Pancreas (tissue), 10 donors: Measurements from ENCODE around the gene LDLRAD4. TPM values are rescaled to one million over a fixed set of nuclear protein-coding genes. Genes with fewer than 3 reads are reported as not detected.

Experiments
- ATAC-seq, 4 donors: fragments of 200-7000 bp; cut with Tn5 transposase; one replicate each; pipeline versions ENCODE4 v1.8.0 to v1.9.1; 2020; ENCODE audit warnings: mild to moderate bottlenecking in 4 of 4, moderate library complexity in 4 of 4
- DNase-seq, 6 donors: peaks; one replicate each; pipeline ENCODE4 v3.0.0-alpha.2; 2020
- FAIRE-seq: peaks from 2 replicates; lab custom pipeline; 2012; peaks lifted over from hg19 to GRCh38; lab: Jason Lieb, UNC
- H3K27ac ChIP-seq, 4 donors: fragments of 200-600 bp; sonication (generic); 1 replicate in 3 of 4; 2 replicates in 1 of 4; pipeline versions ENCODE4 v1.5.0 to v1.8.0; 2020
- H3K27me3 ChIP-seq, 4 donors: fragments of 200-600 bp; one replicate each; pipeline ENCODE4 v1.8.0; 2021
- H3K36me3 ChIP-seq, 3 donors: fragments of 200-600 bp; sonication (generic) in 1 of 3; one replicate each; pipeline versions ENCODE4 v1.5.0 to v1.8.0; 2020 to 2021
- H3K4me1 ChIP-seq, 3 donors: fragments of 200-600 bp; one replicate each; pipeline ENCODE4 v1.8.0; 2021
- H3K4me3 ChIP-seq, 4 donors: fragments of 200-600 bp; sonication (generic) in 2 of 4; one replicate each; pipeline versions ENCODE4 v1.5.0 to v1.8.0; 2020 to 2021
- H3K9me3 ChIP-seq, 4 donors: fragments of 200-600 bp; one replicate each; pipeline ENCODE4 v1.8.0; 2021
- WGBS, 2 donors: extraction: QIAGEN DNeasy Blood & Tissue Kit; methylation state at CpG; one replicate each; pipeline ENCODE4 v1.1.7; 2013; 5-methylcytosine and 5-hydroxymethylcytosine counted together
- intact Hi-C, 3 donors: fragments of 100-400 bp; cut with DNase I; formaldehyde crosslinking; loops; one replicate each; pipeline versions ENCODE4 v1.11.1 to v1.14.2; 2022
- polyA plus RNA-seq, 2 donors: library from polyadenylated mRNA; stranded (reverse); fragments of 200-250 nt; gene quantifications; one replicate each; pipeline ENCODE4 v1.2.3, GENCODE V29; 2013
- total RNA-seq, 6 donors: library from RNA; stranded (reverse); fragmentation: NEBNext Ultra II Directional in 4 of 6; extraction: Animal tissue kit (Norgen Biotek cat#: 25700) in 4 of 6; gene quantifications; one replicate each; pipeline versions ENCODE4 v1.2.1 to v1.2.4, GENCODE V29; 2021 to 2023
- TF ChIP-seq, protein P1 (sequence below), 4 donors: fragments of 200-600 bp; sonication (generic) in 3 of 4; IDR thresholded peaks; one replicate each; pipeline versions ENCODE4 v1.5.0 to v1.8.0; 2021; ENCODE audit warnings: antibody characterized with exemption in 4 of 4
- donor health status: healthy with polysubstance abuse.
- donor health status: DM: no; HTN: no; CAD: no; lungs with moderate emphysema.
- donor health status: DM: no; HTN: no; CAD: no.
- donor health status: control.
- donor health status: control.
- donor health status: Bipolar disorder and iron deficiency.
- donor health status: DM: yes; HTN: yes; CAD: no.
- donor health status: DM: no; HTN: no; CAD: no.
- donor health status: DM: no; HTN: no; CAD: no.
- donor health status: DM: yes; HTN: yes; CAD: no.

LDLRAD4 gene
- total and polyA plus RNA-seq, 8 donors, result 2.5 to 21.8 (median 5.7) TPM

- Histone ChIP-seq H3K36me3 (no peaks in the 10 kb centered on the region), H3K27ac (no peak overlapping the region), H3K9me3 (no peaks in the 10 kb centered on the region), H3K27me3 (no peaks in the 10 kb centered on the region), H3K4me3 (no peak overlapping the region), H3K4me1 (no peaks in the 10 kb centered on the region)
- TF ChIP-seq, protein P1, sequence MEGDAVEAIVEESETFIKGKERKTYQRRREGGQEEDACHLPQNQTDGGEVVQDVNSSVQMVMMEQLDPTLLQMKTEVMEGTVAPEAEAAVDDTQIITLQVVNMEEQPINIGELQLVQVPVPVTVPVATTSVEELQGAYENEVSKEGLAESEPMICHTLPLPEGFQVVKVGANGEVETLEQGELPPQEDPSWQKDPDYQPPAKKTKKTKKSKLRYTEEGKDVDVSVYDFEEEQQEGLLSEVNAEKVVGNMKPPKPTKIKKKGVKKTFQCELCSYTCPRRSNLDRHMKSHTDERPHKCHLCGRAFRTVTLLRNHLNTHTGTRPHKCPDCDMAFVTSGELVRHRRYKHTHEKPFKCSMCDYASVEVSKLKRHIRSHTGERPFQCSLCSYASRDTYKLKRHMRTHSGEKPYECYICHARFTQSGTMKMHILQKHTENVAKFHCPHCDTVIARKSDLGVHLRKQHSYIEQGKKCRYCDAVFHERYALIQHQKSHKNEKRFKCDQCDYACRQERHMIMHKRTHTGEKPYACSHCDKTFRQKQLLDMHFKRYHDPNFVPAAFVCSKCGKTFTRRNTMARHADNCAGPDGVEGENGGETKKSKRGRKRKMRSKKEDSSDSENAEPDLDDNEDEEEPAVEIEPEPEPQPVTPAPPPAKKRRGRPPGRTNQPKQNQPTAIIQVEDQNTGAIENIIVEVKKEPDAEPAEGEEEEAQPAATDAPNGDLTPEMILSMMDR (IDR thresholded peaks at IDR 0.05), result no peak
- DNase-seq (no peak), FAIRE-seq (no peak), ATAC-seq (no peak)
- intact Hi-C loops, result no loop called here
Observed at GRCh38 chr18:13410471-13410870, 191.9 kb downstream of the LDLRAD4 start.

DNA sequence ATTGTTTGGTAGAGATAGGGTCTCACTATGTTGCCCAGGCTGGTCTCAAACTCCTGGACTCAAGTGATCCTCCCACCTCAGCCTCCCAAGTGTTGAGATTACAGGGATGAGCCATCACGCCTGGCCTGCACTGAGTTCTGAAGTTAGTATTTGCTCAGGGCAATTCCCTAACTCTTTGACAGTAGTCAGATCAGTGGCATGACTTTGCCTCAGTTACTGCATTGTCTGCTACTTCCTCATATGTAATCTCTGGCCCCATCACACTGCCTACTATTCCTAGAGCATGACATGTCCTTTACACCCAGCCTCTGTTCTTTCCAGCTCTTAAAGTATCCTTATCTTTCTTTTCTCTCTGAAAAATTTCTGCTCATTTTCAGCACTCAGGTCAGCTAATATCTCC lies 193.5 kb downstream of the LDLRAD4 start:
- WGBS, 2 donors, result 84 to 92% methylated on average over 1 of the region's 1 CpG
- no peak for FAIRE-seq
- intact Hi-C loops, result no loop called here
- Histone ChIP-seq H3K36me3 (no peaks in the 10 kb centered on the region), H3K4me3 (no peak overlapping the region), H3K4me1 (no peaks in the 10 kb centered on the region), H3K27ac (no peak overlapping the region), H3K27me3 (no peaks in the 10 kb centered on the region), H3K9me3 (no peaks in the 10 kb centered on the region)
- TF ChIP-seq, protein P1 (IDR thresholded peaks at IDR 0.05), result no peak
- ATAC-seq, result no peak
- DNase-seq, result no peak

GRCh38 chr18:13412901-13413300 lies 194.3 kb downstream of the LDLRAD4 start:
- intact Hi-C loops, result no loop called here
- Histone ChIP-seq H3K9me3 (no peaks in the 10 kb centered on the region), H3K36me3 (no peaks in the 10 kb centered on the region), H3K4me1 (no peaks in the 10 kb centered on the region), H3K27ac (no peak overlapping the region), H3K27me3 (no peaks in the 10 kb centered on the region), H3K4me3 (no peak overlapping the region)
- FAIRE-seq (no peak), DNase-seq (no peak), ATAC-seq (no peak)
- WGBS, 2 donors, result 73 to 75% methylated on average over 8 of the region's 8 CpGs
- TF ChIP-seq, protein P1 (IDR thresholded peaks at IDR 0.05), result no peak

DNA sequence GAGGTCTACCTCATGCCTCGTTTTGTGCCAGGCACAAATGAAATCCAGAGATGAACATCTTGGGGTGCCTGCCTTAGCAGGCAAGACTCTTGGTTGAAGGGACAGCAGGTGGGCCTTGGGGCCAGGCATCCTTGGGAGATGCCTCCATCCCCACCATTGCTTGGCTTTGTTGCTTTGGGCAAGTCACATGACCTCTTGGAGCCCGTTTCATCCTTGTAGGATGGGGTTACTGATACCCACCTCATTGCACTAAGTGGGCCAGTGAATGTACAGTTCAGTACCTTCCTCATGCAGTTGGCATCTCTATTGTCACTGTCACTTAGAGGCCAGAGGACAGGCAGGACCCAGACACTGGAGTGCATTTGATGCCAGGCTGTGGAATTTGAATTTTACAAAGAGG lies 195.5 kb downstream of the LDLRAD4 start:
- no peaks in the 10 kb centered on the region for H3K27me3 ChIP-seq
- TF ChIP-seq, protein P1 (IDR thresholded peaks at IDR 0.05), result no peak
- 53 to 54% methylated on average over 2 of the region's 2 CpGs for WGBS, 2 donors
- H3K9me3 ChIP-seq, result no peaks in the 10 kb centered on the region
- intact Hi-C loops, result no loop called here
- ATAC-seq (no peak), FAIRE-seq (no peak), DNase-seq (no peak)
- H3K27ac ChIP-seq, result no peak overlapping the region
- H3K4me1 ChIP-seq, result no peaks in the 10 kb centered on the region
- H3K36me3 ChIP-seq, result no peaks in the 10 kb centered on the region
- no peak overlapping the region for H3K4me3 ChIP-seq

DNA sequence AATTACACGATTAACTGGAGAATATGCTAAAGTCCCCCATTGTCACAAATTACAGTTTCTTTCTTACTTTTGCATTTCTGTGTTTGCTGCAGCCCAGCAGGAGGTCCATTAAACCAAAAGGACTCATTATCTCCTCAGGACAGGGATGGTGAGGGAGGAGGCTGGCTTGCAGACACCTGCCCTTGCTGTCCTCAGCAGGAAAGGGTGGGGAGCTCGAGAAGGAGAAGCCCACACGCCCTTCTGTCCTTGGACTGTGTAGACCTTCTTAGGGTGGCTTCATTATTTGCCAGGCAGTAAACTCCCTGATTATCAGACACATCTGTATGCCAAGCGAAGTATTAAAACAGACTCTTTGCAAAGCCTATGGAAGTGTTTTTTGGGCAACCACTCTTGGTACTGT lies 196.0 kb downstream of the LDLRAD4 start:
- H3K27ac ChIP-seq, result no peak overlapping the region
- H3K9me3 ChIP-seq, result no peaks in the 10 kb centered on the region
- no peaks in the 10 kb centered on the region for H3K4me1 ChIP-seq
- DNase-seq (no peak), ATAC-seq (no peak), FAIRE-seq (no peak)
- 61 to 66% methylated on average over 4 of the region's 4 CpGs for WGBS, 2 donors
- H3K27me3 ChIP-seq, result no peaks in the 10 kb centered on the region
- no peak overlapping the region for H3K4me3 ChIP-seq
- intact Hi-C loops, result no loop called here
- TF ChIP-seq, protein P1 (IDR thresholded peaks at IDR 0.05), result no peak
- no peaks in the 10 kb centered on the region for H3K36me3 ChIP-seq
